Endothelial cell of umbilical vein (primary cell): ENCODE results near the gene TAS1R1. TPM values are rescaled to one million over a fixed set of nuclear protein-coding genes. Genes with fewer than 3 reads are reported as not detected.

Source experiments
- BruUV-seq: library from RNA; stranded (reverse); fragments of 400-500 nt; replicated peaks from 2 replicates; lab custom pipeline; 2021; lab: Mats Ljungman, UMichigan
- CTCF ChIA-PET: fragments of 300-600, 350-600 bp; sonication (Branson Sonifier 250); formaldehyde crosslinking; loops from one replicate; lab custom pipeline; 2021; ENCODE audit warnings: antibody characterized with exemption, inconsistent platforms; lab: Charles Lee
- POLR2A ChIA-PET: fragments of 300-600, 350-600 bp; sonication (Branson Sonifier 250); formaldehyde crosslinking; loops from one replicate; lab custom pipeline; 2021; ENCODE audit warnings: antibody characterized with exemption, inconsistent platforms; lab: Charles Lee
- DNase-seq: peaks from one replicate; pipeline ENCODE4 v3.0.0-alpha.2; 2011; ENCODE audit warnings: low read depth, low spot score
- FAIRE-seq: peaks from 2 replicates; lab custom pipeline; 2011; peaks lifted over from hg19 to GRCh38; lab: Jason Lieb, UNC
- H2AFZ ChIP-seq: 2 replicates; pipeline ENCODE4 v1.6.0; 2012; ENCODE audit warnings: low read depth, low read length, control low read depth, inconsistent platforms
- H3K27ac ChIP-seq: 2 replicates; pipeline ENCODE4 v1.5.1; 2011; ENCODE audit warnings: low read depth, mild to moderate bottlenecking, control low read depth, low read length, moderate library complexity; ENCODE audit not compliant: insufficient read depth
- H3K27me3 ChIP-seq, 2 experiments: 2 replicates each; pipeline versions ENCODE4 v1.6.0 to v1.6.1; 2011; ENCODE audit warnings: low read length in 2 of 2, mixed read lengths in 1 of 2; ENCODE audit not compliant: control insufficient read depth in 2 of 2, insufficient read depth in 2 of 2
- H3K36me3 ChIP-seq, 2 experiments: 2 replicates in 1 of 2; 3 replicates in 1 of 2; pipeline ENCODE4 v1.5.1; 2011; ENCODE audit warnings: low read length in 2 of 2, mild to moderate bottlenecking in 1 of 2, moderate library complexity in 1 of 2; ENCODE audit not compliant: control insufficient read depth in 2 of 2, insufficient read depth in 2 of 2; ENCODE audit errors: extremely low read depth in 1 of 2
- H3K4me1 ChIP-seq: 3 replicates; pipeline ENCODE4 v1.5.1; 2011; ENCODE audit warnings: mild to moderate bottlenecking, low read length; ENCODE audit not compliant: control insufficient read depth, insufficient read depth; ENCODE audit errors: extremely low read depth
- H3K4me2 ChIP-seq: 2 replicates; pipeline ENCODE4 v1.6.1; 2011; ENCODE audit warnings: low read length, control low read depth, mixed read lengths; ENCODE audit not compliant: insufficient read depth
- H3K4me3 ChIP-seq, 3 experiments: fragments of 200-600 bp in 1 of 3; sonication (generic), shearing (Covaris generic) in 1 of 3; replicated peaks in 1 of 3; 2 replicates each; pipeline ENCODE4 v1.5.1; 2011 to 2016; ENCODE audit warnings: control low read depth in 3 of 3, low read length in 3 of 3, mild to moderate bottlenecking in 2 of 3, inconsistent platforms in 1 of 3, low read depth in 1 of 3, moderate library complexity in 1 of 3; ENCODE audit not compliant: insufficient read depth in 1 of 3
- H3K79me2 ChIP-seq: 2 replicates; pipeline ENCODE4 v1.6.0; 2012; ENCODE audit warnings: low read length, inconsistent platforms; ENCODE audit not compliant: control insufficient read depth, insufficient read depth
- H3K9ac ChIP-seq: replicated peaks from 2 replicates; pipeline ENCODE3; 2011; ENCODE audit warnings: low read length, control low read depth; ENCODE audit not compliant: insufficient read depth; ENCODE audit errors: extremely low read depth
- H3K9me1 ChIP-seq: replicated peaks from 3 replicates; pipeline ENCODE4 v1.6.0; 2011; ENCODE audit warnings: mild to moderate bottlenecking, low read length; ENCODE audit not compliant: control insufficient read depth, insufficient read depth; ENCODE audit errors: extremely low read depth
- H3K9me3 ChIP-seq: replicated peaks from 2 replicates; pipeline ENCODE4 v1.5.1; 2012; ENCODE audit warnings: low read length, inconsistent platforms; ENCODE audit not compliant: control insufficient read depth, insufficient read depth
- H4K20me1 ChIP-seq: replicated peaks from 2 replicates; pipeline ENCODE3; 2011; ENCODE audit warnings: mild to moderate bottlenecking, low read length; ENCODE audit not compliant: control insufficient read depth, insufficient read depth; ENCODE audit errors: extremely low read depth
- CTCF ChIP-seq, 2 donors: IDR thresholded peaks; 1 replicate in 1 of 2; 2 replicates in 1 of 2; pipeline ENCODE4 v1.5.1; 2011; ENCODE audit warnings: low read length in 2 of 2, mild to moderate bottlenecking in 2 of 2, moderate library complexity in 2 of 2, control low read depth in 1 of 2, inconsistent platforms in 1 of 2, low read depth in 1 of 2; ENCODE audit not compliant: insufficient read depth in 1 of 2; ENCODE audit errors: extremely low read depth in 1 of 2
- EZH2 ChIP-seq: IDR thresholded peaks from 2 replicates; pipeline ENCODE4 v1.6.1; 2012; ENCODE audit warnings: borderline replicate concordance, low read depth, mild to moderate bottlenecking, moderate library complexity, low read length, inconsistent platforms; ENCODE audit not compliant: severe bottlenecking
- FOS ChIP-seq: IDR thresholded peaks from 2 replicates; pipeline ENCODE4 v1.6.1; 2011; ENCODE audit warnings: mild to moderate bottlenecking, low read length, moderate library complexity, borderline replicate concordance; ENCODE audit not compliant: insufficient read depth
- GATA2 ChIP-seq: IDR thresholded peaks from 2 replicates; pipeline ENCODE4 v1.7.0; 2011; ENCODE audit warnings: low read depth, mild to moderate bottlenecking, moderate library complexity, mixed read lengths, low read length; ENCODE audit not compliant: insufficient read length, insufficient read depth
- JUN ChIP-seq: IDR thresholded peaks from 2 replicates; pipeline ENCODE4 v1.6.1; 2011; ENCODE audit warnings: borderline replicate concordance, low read depth; ENCODE audit not compliant: insufficient read length, insufficient read depth
- MAX ChIP-seq: IDR thresholded peaks from 2 replicates; pipeline ENCODE4 v1.6.1; 2011; ENCODE audit not compliant: insufficient read depth, insufficient read length
- MYC ChIP-seq: IDR thresholded peaks from one replicate; pipeline ENCODE4 v1.6.1; 2011; ENCODE audit warnings: mild to moderate bottlenecking, low read depth, low read length
- POLR2A ChIP-seq: IDR thresholded peaks from 2 replicates; pipeline ENCODE4 v1.6.1; 2012; ENCODE audit warnings: low read depth, mild to moderate bottlenecking, control low read depth, low read length
- POLR2AphosphoS5 ChIP-seq: IDR thresholded peaks from 2 replicates; pipeline ENCODE4 v1.6.1; 2012; ENCODE audit warnings: low read depth, mild to moderate bottlenecking, control low read depth, low read length, moderate library complexity; ENCODE audit not compliant: insufficient read depth
- dilution Hi-C: fragments of 300-500 bp; cut with MboI; formaldehyde crosslinking; loops from one replicate; pipeline ENCODE4 v1.15.0; 2019; ENCODE audit warnings: low sequenced_read_pairs; ENCODE audit not compliant: extremely low pct_ligation_motif_present
- intact Hi-C: fragments of 100-400 bp; cut with micrococcal nuclease; formaldehyde crosslinking; loops from one replicate; pipeline ENCODE4 v1.10.0; 2022
- polyA plus RNA-seq, 4 experiments: library from polyadenylated mRNA; depleted of rRNA in 3 of 4; stranded (reverse) in 3 of 4; unstranded in 1 of 4; fragments of >200 nt; gene quantifications; 2 replicates each; pipeline versions ENCODE4 v1.2.1 to v1.2.3, GENCODE V29; 2011 to 2012; ENCODE audit warnings: missing spikeins in 1 of 4
- total RNA-seq: library from RNA; stranded (reverse); gene quantifications from 2 replicates; pipeline ENCODE4 v1.2.3, GENCODE V29; 2021

Gene TAS1R1
- total and polyA plus RNA-seq, 2 donors (not counting 3 experiments of a cell fraction or from before 2014, with no cell fraction given), result not detected

GRCh38 chr1:6574025-6574620 is 19.0 kb downstream of the TAS1R1 start:
- H3K9me3 ChIP-seq, result no peaks in the 10 kb centered on the region
- H3K4me2 ChIP-seq, result no peak overlapping the region
- ChIA-PET CTCF (no interaction called here), POLR2A (no interaction called here)
- DNase-seq, result no peak
- no peaks in the 10 kb centered on the region for H3K79me2 ChIP-seq
- H3K9me1 ChIP-seq, result no peaks in the 10 kb centered on the region
- no peak overlapping the region for H2AFZ ChIP-seq
- no peak overlapping the region for H3K9ac ChIP-seq
- intact Hi-C loops (no loop called here), dilution Hi-C loops (no loop called here)
- FAIRE-seq, result no peak
- no peak overlapping the region for H3K4me3 ChIP-seq
- no peaks in the 10 kb centered on the region for H3K36me3 ChIP-seq
- no peak for TF ChIP-seq CTCF (IDR thresholded peaks at IDR 0.05; ENCODE audit: extremely low read depth in 1 of 2, insufficient read depth in 1 of 2, low read depth in 1 of 2, low read length in 2 of 2)
- TF ChIP-seq GATA2, result no peak
- TF ChIP-seq EZH2, result no peak
- no peak for TF ChIP-seq POLR2A
- no peak for TF ChIP-seq MYC
- TF ChIP-seq JUN, result no peak
- TF ChIP-seq POLR2AphosphoS5, result no peak
- TF ChIP-seq MAX, result no peak
- TF ChIP-seq FOS, result no peak
- H3K4me1 ChIP-seq, result no peaks in the 10 kb centered on the region
- no peaks in the 10 kb centered on the region for H4K20me1 ChIP-seq
- no peak overlapping the region for H3K27ac ChIP-seq
- no TSS peak for BruUV-seq
- peaks cover 5 to 13% of the 10 kb centered on the region in 2 experiments for H3K27me3 ChIP-seq
